Measurements from ENCODE around the gene PRAMEF9.
"Not testable (repeated sequence)": the region's sequence is repeated elsewhere in the genome, so short reads cannot be mapped to it uniquely, and the experiment has no call there.

PRAMEF9 gene

GRCh38 chr1:13171548-13171947 lies at the start of gene PRAMEF9:
TSS of gene PRAMEF9 (plus strand) at chr1:13171848. CDS start at chr1:13175281, 3,433 bp downstream.
- not testable (repeated sequence) for DNase-seq

DNA sequence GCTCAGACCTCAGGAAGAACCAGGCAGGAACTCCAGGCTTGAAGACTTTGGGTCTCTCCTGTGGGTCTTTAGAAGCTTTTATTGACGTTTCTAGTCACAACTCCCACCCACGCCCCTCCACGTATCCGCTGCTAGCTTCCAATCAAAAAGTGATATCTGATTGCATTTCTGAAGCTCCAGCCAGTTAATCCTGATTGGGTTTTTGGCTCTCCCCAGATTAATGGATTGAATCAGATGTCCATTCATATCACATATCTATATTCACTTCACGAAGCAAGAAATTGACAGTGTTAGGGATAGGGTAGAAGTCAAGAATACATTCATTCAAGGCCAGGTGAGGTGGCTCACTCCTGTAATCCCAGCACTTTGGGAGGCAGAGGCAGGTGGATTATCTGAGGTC lies 15.7 kb upstream of the PRAMEF9 start, which contains the start of gene PRAMEF26:
Gene PRAMEF26 (minus strand): TSS at position 101 of the 400 bp plus-strand sequence. CDS start 2,914 bp downstream, outside the sequence.
- not testable (repeated sequence) for DNase-seq

DNA sequence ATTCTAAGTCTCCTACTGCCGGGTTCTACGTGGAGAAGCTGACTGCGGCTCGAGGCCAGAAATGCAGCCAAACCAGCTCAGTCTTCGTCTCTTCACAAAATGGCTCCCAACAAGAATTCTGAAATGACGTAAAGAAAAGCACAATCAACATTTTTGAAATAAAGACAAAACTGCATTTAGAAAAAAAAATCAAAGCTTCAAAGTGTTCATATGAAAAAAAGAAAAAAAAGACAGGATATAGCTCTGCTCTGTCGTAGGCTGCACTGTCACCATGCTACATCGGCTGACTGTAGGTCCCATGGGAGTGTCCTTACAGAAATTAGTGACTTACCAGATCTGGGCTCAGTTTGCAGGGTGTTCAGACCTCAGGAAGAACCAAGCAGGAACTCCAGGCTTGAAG lies 6.1 kb upstream of the PRAMEF9 start, which contains the start of gene HNRNPCL4:
Gene HNRNPCL4 (minus strand): TSS at position 101 of the 400 bp plus-strand sequence. CDS start 164 bp downstream, outside the sequence.
- not testable (repeated sequence) for DNase-seq

- DNase-seq, result not testable (repeated sequence)
These were observed 29.7 kb downstream of the PRAMEF9 start, which contains the start of gene PRAMEF13 for GRCh38 chr1:13201309-13201708. TSS of gene PRAMEF13 (minus strand) at chr1:13201409. CDS start at chr1:13199589, 1,820 bp downstream.

- DNase-seq, result not testable (repeated sequence)
These were observed 37.1 kb downstream of the PRAMEF9 start for GRCh38 chr1:13208712-13209111.

DNA sequence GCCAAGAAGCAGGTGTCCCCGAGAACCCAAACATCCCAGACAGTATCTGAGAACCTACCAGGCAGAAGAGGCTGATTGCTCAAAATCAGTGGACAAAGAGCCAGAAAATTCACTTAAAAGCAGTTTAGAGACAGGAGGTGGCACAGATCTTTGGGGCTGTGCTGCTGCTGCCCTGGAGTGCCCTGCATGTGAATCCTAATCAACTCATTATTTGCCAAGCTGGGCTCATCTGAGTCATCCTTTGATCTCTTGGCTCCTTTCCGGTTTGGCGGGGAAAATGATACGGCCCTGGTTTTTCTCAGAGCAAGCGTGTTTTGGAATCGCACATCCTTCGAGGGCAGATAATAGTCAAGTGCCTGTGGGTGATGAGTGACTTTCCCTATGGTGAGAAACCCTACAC lies 45.0 kb downstream of the PRAMEF9 start:
- not testable (repeated sequence) for DNase-seq

GRCh38 chr1:13219203-13219602 lies 47.6 kb downstream of the PRAMEF9 start:
- not testable (repeated sequence) for DNase-seq

GRCh38 chr1:13222788-13223187 lies 51.1 kb downstream of the PRAMEF9 start:
- not testable (repeated sequence) for DNase-seq

- DNase-seq, result no peak
These were observed 52.9 kb downstream of the PRAMEF9 start for GRCh38 chr1:13224480-13225060.

DNA sequence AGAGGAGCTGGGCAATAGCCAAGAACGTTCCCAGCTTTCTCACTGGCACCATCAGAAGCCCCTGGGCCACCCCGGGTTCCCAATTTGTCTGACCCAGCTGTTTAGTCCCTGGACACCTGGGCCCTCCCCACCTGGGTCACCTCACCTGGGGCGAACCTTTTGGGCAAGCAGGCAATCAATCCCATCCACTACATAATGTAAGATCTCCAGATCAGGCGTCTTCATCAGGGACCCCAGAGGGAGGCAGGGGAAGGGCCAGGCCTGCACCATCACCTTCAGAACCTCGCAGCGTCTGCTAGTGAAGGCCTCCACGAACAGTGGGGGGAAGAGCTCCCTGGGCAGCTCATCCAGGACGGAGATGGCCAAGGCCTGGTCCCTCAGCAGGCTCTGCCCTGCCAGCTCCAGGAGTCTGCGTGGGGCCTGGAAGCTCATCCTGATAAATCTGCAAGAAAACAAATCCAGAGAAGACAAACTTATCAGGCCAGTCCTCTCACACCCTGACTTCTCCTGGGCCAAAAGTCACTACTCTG lies 54.1 kb downstream of the PRAMEF9 start, which contains the start of gene PRAMEF18:
Gene PRAMEF18 (minus strand): TSS at position 480 of the 530 bp plus-strand sequence. CDS start 48 bp downstream, at position 432.
- DNase-seq, result not testable (repeated sequence)

DNA sequence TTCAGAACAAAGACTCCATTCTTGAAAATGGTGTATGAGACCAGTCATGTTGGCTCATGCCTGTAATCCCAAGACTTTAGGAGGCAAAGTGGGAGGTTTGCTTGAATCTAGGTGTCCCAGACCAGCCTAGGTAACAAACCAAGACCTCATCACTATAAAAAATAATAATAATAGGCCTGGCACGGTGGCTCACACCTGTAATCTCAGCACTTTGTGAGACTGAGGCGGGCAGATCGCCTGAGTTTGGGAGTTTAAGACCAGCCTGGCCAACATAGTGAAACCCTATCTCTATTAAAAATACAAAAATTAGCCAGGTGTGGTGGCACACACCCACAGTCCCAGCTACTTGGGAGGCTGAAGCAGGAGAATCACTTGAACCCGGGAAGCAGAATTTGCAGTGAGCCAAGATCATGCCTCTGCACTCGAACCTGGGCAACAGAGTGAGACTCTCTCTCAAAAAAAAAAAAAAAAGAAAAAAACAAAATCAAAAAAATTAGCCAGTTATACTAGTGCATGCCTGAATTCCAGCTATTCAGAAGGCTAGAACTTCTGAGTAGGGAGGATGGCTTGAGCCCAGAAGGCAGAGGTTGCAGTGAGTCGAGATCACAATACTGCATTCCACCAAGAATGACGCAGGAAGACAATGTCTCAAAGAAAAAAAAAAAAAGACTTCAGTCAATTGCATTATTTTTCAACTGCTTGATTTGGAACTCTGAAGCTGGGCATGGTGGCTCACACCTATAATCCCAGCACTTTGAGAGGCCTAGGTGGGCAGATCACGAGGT lies 55.8 kb downstream of the PRAMEF9 start:
- DNase-seq, result not testable (repeated sequence)

GRCh38 chr1:13228343-13228781 lies 56.7 kb downstream of the PRAMEF9 start:
- DNase-seq, result peak; percentile 69

Data from activated CD4-positive, alpha-beta T cell treated with anti-CD3 and anti-CD28 coated beads for 48 hours (primary cell).